Esophagus mucosa (tissue), 1 donor: ENCODE results near the gene SGSH. TPM values are rescaled to one million over a fixed set of nuclear protein-coding genes. Genes with fewer than 3 reads are reported as not detected.
"Not testable (repeated sequence)": the region's sequence is repeated elsewhere in the genome, so short reads cannot be mapped to it uniquely, and the experiment has no call there.

Source experiments
- ATAC-seq: fragments of 200-7000 bp; cut with Tn5 transposase; one replicate; pipeline ENCODE4 v1.9.1; 2020
- total RNA-seq: library from RNA; stranded (reverse); gene quantifications from one replicate; pipeline ENCODE4 v1.2.4, GENCODE V29; 2023
- donor health status: DM: yes; HTN: yes; CAD: no.

Gene SGSH
- 18.9 TPM for total RNA-seq

DNA sequence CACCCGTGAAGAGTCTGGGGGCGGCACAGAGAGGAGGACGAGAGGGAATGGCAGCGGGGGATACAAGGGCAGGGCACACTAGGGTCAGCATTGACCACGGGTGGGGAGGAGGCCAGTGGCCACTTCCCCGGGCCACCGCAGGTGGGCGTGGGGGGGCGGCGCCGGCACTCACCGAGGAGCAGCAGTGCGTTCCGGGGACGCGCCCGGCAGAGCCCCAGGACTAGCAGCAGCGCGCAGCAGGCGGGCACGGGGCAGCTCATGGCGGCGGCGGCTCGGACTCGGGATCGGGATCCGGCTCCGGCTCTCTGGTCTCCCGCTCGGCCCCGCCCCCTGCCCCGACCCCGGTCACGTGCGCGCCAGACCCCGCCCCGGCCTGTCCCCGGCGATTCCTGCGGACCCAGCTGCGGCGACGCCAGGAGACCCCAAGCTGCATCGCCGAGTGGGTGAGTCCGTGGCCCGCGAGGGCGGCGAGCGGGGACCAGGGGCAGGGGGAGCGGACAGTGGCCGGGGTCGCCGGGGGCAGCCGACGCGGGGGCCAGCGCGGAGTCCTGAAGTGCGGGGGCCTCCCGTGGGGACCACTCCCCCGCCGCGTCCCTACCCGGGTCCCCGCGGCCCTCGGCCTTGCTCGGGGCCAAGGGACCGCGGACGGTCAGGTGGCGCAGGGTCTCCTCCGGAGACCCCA is at the start of gene SGSH, which contains the start of gene SLC26A11:
Gene SGSH, minus strand, starts transcription at position 280 of the 682 bp plus-strand sequence. Its CDS starts 20 bp downstream, at position 260.
Gene SLC26A11, plus strand, starts transcription at position 374 of the 682 bp plus-strand sequence. CDS start 1,134 bp downstream, outside the sequence.
- ATAC-seq: peak; percentile 76

DNA sequence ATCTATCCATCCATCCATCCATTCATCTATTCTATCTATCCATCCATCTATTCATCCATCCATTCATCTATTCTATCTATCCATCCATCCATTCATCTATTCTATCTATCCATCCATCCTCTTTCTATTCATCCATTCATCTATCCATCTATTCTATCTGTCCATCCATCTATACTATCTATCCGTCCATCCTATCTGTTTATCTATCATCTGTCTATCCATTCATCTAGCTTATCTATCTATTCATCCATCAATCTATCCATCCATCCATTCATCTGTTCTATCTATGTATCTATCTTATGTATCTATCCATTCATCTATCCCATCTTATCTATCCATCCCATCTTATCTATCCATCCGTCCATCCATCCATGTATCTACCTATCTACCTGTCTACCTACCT is 49.3 kb upstream of the SGSH start:
- no peak for ATAC-seq

DNA sequence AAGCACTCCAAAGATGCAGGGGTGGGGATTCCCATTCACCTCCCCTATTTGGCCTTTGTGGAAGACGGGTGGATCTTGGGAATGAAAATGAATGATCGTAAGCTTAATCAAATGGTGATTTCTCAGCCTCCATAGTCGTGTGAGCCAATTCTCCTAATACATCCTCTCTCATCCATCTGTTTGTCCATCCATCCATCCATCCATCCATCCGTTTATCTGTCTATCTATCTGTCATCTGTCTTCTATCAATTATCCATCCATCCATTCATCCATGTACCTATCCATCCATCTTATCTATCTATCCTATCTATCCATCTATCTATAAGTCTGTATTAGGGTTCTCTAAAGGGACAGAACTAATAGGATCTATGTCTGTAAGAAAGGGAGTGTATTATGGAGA is 48.3 kb upstream of the SGSH start:
- ATAC-seq: no peak

GRCh38 chr17:80267391-80267790 is 47.3 kb upstream of the SGSH start:
- no peak for ATAC-seq

DNA sequence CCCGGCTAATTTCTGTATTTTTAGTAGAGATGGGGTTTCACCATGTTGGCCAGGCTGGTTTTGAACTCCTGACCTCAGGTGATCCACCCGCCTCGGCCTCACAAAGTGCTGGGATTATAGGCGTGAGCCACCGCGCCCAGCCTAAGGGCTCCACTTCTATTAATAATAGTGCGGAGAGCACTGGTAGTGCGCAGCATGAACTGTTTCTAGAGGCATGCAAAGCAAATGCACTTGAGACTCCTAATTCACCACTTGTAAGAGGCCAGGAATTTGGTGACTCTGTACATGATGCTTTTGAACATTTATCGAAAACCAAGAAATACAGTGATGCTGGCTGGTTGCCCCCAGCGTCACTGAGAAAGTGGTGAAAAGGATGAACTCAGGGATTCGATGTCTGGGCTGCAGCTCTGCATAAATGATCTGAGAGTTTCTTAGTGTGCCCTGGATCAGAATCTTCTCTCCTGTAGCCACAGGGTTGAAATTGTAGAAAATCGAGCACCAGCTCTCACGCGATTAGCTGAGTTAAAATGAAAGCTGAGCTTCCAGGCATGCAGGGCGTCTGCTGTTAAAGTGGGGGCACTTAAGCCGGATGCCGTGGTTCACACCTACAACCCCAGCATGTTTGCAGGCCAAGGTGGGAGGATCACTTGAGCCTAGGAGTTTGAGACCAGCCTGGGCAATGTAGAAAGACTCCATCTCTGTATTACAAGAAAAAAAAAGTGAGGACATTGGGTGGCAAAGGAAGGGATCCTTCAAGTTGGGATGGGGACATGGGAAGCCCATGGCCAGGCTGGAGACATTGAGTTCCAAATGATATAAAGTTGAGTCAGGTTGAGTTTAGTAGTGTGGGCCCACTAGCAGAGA is 45.3 kb upstream of the SGSH start:
- no peak for ATAC-seq

GRCh38 chr17:80264205-80265075 is 44.3 kb upstream of the SGSH start:
- no peak for ATAC-seq

- ATAC-seq: peak; percentile 50
Measured at GRCh38 chr17:80263253-80264204, 43.4 kb upstream of the SGSH start.

DNA sequence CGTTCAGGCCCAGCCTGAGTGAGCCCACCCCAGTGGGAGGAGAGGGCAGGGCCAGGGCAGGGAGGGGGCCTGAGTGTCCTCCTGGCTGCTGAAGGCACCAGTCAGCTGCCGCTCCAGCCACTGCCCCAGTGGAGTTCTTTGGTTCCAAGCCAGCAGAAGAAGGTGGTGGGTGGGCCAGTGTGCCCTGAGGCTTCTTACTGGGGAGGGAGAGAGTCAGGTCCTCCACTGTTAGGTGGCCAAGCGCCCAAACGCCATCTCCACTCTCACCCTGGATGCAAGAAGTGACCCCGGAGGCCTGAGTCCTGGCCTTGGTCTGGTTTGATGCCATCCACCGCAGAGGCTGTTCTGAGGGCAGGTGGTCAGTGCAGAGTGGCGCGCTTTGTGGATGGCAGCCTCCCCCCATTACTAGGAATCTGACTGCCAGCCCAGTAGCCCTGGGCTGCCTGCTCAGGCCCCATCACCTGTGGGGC is 42.7 kb upstream of the SGSH start:
- peak; percentile 9 for ATAC-seq

GRCh38 chr17:80262291-80262690 is 42.2 kb upstream of the SGSH start:
- ATAC-seq: no peak

DNA sequence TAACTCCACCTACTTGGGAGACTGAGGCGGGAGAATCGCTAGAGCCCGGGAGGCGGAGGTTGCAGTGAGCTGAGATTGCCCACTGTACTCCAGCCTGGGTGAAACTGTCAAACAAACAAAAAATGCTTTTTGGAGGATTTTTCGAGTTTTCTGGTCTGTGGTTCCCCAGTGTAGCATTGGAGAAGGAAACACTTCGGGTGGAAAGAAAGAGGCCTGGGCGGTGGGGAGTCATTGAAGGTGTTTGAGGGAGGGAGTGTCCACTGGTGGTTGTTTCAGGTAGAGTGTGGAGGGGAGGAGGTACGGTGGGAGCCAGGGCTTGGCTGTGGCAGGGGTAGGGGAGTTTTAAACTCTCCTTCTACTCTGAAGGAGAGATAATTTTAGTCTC is 41.8 kb upstream of the SGSH start:
- ATAC-seq: no peak

GRCh38 chr17:80261159-80261894 is 41.2 kb upstream of the SGSH start:
- peak; percentile 22 for ATAC-seq

GRCh38 chr17:80260791-80261158 is 40.6 kb upstream of the SGSH start, which contains the start of gene RNF213:
RNF213 (plus strand) TSS chr17:80260852; CDS start chr17:80263682, 2,830 bp downstream.
- ATAC-seq: peak; percentile 57

GRCh38 chr17:80260069-80260535 is 40.0 kb upstream of the SGSH start:
- peak; percentile 62 for ATAC-seq

DNA sequence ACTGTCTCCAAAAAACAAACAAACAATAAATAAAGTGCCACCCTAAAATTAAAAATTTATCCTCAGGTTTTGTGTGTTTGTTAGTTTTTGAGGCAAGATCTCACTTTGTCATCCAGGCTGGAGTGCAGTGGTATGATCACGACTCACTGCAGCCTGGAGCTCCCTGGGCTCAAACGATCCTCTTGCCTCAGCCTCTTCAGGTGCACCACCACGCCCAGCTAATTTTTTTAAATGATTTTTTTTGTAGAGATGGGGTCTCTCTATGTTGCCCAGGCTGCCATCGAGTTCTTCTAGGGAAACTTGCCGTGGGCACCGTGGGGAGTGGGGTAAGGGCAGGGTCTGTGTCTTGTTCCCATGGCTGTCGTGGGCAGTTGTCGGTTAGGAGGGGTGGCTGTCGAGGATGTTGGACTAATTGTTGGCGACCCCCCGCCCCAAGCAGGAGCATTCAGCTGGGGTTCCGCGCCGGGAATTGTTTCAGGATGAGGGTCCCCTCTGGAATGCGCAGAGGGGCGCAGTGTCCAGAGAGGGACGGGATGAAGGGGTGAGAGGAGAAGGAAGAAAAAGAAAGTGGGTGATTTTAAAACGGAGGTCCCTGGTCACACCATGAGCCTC is 39.4 kb upstream of the SGSH start:
- ATAC-seq: no peak

- not testable (repeated sequence) for ATAC-seq
Measured at GRCh38 chr17:80258296-80258695, 38.2 kb upstream of the SGSH start.

DNA sequence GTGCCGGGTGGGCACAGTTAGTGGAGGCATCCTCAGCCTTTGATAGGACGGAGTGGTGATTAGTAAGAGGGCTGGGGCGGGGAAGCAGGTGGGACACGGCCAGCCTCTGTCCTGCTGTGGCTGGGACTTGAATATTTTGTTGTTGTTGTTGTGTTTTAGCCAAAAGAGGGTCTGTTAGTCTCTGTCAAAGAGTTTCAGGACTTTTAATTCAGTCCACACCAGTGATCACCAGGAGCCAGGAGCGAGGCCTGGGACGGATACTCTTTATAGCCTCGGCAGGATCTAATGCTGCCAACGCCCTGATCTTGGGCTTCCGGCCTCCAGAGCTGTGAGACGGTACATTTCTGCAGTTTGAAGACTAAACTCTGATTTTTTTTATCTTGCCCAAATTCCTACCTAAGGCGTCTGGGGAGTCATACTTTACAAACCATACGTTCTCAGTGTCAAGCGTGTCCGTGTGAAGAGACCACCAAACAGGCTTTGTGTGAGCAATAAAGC is 37.6 kb upstream of the SGSH start:
- ATAC-seq: no peak

- ATAC-seq: no peak
Measured at GRCh38 chr17:80256034-80256350, 35.9 kb upstream of the SGSH start.

GRCh38 chr17:80254396-80255251 is 34.5 kb upstream of the SGSH start:
- peak; percentile 86 for ATAC-seq
